ENCODE measurements around the gene UBA7. TPM values are rescaled to one million over a fixed set of nuclear protein-coding genes. Genes with fewer than 3 reads are reported as not detected.
"Not testable (repeated sequence)": the region's sequence is repeated elsewhere in the genome, so short reads cannot be mapped to it uniquely, and the experiment has no call there.

Gene UBA7
- total RNA-seq, 1 donor = 76.7 TPM

- peaks cover 13% of the 10 kb centered on the region for H3K4me1 ChIP-seq (ENCODE audit: insufficient read depth, low read length)
Observed at GRCh38 chr3:49781415-49782199, 32.1 kb downstream of the UBA7 start.

DNA sequence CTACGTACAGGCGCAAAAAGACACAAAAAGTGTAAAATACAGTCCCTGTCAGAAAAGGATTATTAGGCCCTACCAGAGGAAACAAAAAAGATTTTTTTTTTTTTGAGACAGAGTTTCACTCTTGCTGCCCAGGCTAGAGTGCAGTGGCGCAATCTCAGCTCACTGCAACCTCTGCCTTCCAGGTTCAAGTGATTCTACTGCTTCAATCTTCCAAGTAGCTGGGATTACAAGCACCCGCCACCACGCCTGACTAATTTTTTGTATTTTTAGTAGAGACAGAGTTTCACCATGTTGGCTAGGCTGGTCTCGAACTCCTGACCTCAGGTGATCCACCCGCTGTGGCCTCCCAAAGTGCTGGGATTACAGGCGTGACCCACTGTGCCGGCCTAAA, 32.8 kb downstream of the UBA7 start:
- not testable (repeated sequence) for H2AFZ ChIP-seq (ENCODE audit: low read length); H3K9me3 ChIP-seq (ENCODE audit: low read depth, low read length); H3K27me3 ChIP-seq (ENCODE audit: insufficient read depth, low read length); H3K4me2 ChIP-seq (ENCODE audit: insufficient read depth, low read length); H3K4me3 ChIP-seq (ENCODE audit: insufficient read depth, low read length); DNase-seq (ENCODE audit: insufficient read length, low spot score, missing footprints); H3K27ac ChIP-seq (ENCODE audit: low read depth, low read length)
- Histone ChIP-seq H3K79me2 (ENCODE audit: insufficient read depth, low read length) (peaks cover 97% of the 10 kb centered on the region), H3K4me1 (ENCODE audit: insufficient read depth, low read length) (peaks cover 13% of the 10 kb centered on the region), H4K20me1 (ENCODE audit: insufficient read depth, low read length) (peaks cover 38% of the 10 kb centered on the region), H3K36me3 (ENCODE audit: insufficient read depth, low read length) (peaks cover 39% of the 10 kb centered on the region)

More at GRCh38 chr3:49781415-49782199, 32.1 kb downstream of the UBA7 start:
- H4K20me1 ChIP-seq (ENCODE audit: insufficient read depth, low read length) = peaks cover 37% of the 10 kb centered on the region
- H3K27ac ChIP-seq (ENCODE audit: low read depth, low read length) = no peak overlapping the region
- no peaks in the 10 kb centered on the region for H3K9me3 ChIP-seq (ENCODE audit: low read depth, low read length)
- peaks cover 95% of the 10 kb centered on the region for H3K79me2 ChIP-seq (ENCODE audit: insufficient read depth, low read length)
- no peak overlapping the region for H3K4me2 ChIP-seq (ENCODE audit: insufficient read depth, low read length)
- H2AFZ ChIP-seq (ENCODE audit: low read length) = no peak overlapping the region
- H3K27me3 ChIP-seq (ENCODE audit: insufficient read depth, low read length) = no peaks in the 10 kb centered on the region
- peak; percentile 14 for DNase-seq (ENCODE audit: insufficient read length, low spot score, missing footprints)
- H3K4me3 ChIP-seq (ENCODE audit: insufficient read depth, low read length) = no peak overlapping the region
- H3K36me3 ChIP-seq (ENCODE audit: insufficient read depth, low read length) = peaks cover 37% of the 10 kb centered on the region
- TF ChIP-seq, protein P1, sequence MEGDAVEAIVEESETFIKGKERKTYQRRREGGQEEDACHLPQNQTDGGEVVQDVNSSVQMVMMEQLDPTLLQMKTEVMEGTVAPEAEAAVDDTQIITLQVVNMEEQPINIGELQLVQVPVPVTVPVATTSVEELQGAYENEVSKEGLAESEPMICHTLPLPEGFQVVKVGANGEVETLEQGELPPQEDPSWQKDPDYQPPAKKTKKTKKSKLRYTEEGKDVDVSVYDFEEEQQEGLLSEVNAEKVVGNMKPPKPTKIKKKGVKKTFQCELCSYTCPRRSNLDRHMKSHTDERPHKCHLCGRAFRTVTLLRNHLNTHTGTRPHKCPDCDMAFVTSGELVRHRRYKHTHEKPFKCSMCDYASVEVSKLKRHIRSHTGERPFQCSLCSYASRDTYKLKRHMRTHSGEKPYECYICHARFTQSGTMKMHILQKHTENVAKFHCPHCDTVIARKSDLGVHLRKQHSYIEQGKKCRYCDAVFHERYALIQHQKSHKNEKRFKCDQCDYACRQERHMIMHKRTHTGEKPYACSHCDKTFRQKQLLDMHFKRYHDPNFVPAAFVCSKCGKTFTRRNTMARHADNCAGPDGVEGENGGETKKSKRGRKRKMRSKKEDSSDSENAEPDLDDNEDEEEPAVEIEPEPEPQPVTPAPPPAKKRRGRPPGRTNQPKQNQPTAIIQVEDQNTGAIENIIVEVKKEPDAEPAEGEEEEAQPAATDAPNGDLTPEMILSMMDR (IDR thresholded peaks at IDR 0.05; ENCODE audit: extremely low read depth, low read depth, low read length) = no peak

DNA sequence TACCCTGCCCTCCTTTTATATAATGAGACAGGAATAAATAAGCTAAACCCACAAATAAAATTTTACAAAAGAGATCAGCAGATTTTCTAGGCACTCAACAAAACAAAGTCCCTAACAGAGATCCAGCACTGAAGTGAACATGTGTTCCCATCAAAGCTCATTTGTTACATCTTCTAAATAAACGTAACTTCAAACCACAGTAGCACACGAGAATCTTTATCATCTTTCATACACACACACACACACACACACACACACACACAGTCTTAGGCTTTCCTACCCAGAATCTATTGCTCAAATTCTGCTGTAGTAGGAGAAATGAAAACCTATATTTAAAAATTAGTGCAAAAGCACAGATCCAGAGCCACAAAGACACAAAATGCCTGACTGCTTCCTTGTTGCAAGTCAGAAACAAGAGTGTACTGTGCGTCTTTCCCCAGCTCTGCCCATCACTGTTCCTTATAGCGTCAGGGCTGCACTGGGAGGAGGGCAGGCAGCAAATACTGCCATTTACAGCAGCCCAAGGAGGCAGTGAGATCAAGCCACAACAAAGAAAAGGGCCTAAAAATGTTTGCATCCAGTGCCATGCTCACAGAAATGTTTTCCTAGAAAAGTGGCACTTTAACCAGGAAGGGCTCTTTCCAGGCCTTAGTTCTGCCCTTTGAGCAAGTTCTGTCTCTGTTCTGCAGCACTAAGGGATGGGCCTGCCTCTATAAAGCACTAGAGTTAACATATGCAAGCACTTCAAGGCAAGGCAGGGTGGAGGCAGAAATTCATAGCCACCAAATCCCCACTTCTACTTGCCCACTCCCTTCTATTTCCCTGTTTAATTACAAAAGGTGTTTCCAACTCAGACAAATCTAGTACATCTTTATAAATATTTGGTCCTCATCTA, 33.4 kb downstream of the UBA7 start:
- Histone ChIP-seq H3K4me3 (ENCODE audit: insufficient read depth, low read length) (no peak overlapping the region), H3K4me1 (ENCODE audit: insufficient read depth, low read length) (peaks cover 11% of the 10 kb centered on the region), H3K9me3 (ENCODE audit: low read depth, low read length) (no peaks in the 10 kb centered on the region), H3K27me3 (ENCODE audit: insufficient read depth, low read length) (no peaks in the 10 kb centered on the region), H2AFZ (ENCODE audit: low read length) (no peak overlapping the region), H3K27ac (ENCODE audit: low read depth, low read length) (no peak overlapping the region), H3K79me2 (ENCODE audit: insufficient read depth, low read length) (peaks cover 97% of the 10 kb centered on the region), H3K4me2 (ENCODE audit: insufficient read depth, low read length) (no peak overlapping the region), H4K20me1 (ENCODE audit: insufficient read depth, low read length) (peaks cover 40% of the 10 kb centered on the region), H3K36me3 (ENCODE audit: insufficient read depth, low read length) (peaks cover 45% of the 10 kb centered on the region)
- peak; percentile 21 for DNase-seq (ENCODE audit: insufficient read length, low spot score, missing footprints)
- TF ChIP-seq, protein P1 (IDR thresholded peaks at IDR 0.05; ENCODE audit: extremely low read depth, low read depth, low read length) = no peak

- peaks cover 97% of the 10 kb centered on the region for H3K79me2 ChIP-seq (ENCODE audit: insufficient read depth, low read length)
- peaks cover 5% of the 10 kb centered on the region for H3K4me1 ChIP-seq (ENCODE audit: insufficient read depth, low read length)
- no peaks in the 10 kb centered on the region for H3K27me3 ChIP-seq (ENCODE audit: insufficient read depth, low read length)
- no peak overlapping the region for H3K4me3 ChIP-seq (ENCODE audit: insufficient read depth, low read length)
- H3K9me3 ChIP-seq (ENCODE audit: low read depth, low read length) = no peaks in the 10 kb centered on the region
- H3K27ac ChIP-seq (ENCODE audit: low read depth, low read length) = no peak overlapping the region
- TF ChIP-seq, protein P1 (IDR thresholded peaks at IDR 0.05; ENCODE audit: extremely low read depth, low read depth, low read length) = no peak
- DNase-seq (ENCODE audit: insufficient read length, low spot score, missing footprints) = peak; percentile 29
- no peak overlapping the region for H2AFZ ChIP-seq (ENCODE audit: low read length)
- H3K4me2 ChIP-seq (ENCODE audit: insufficient read depth, low read length) = no peak overlapping the region
- peaks cover 48% of the 10 kb centered on the region for H4K20me1 ChIP-seq (ENCODE audit: insufficient read depth, low read length)
- peaks cover 50% of the 10 kb centered on the region for H3K36me3 ChIP-seq (ENCODE audit: insufficient read depth, low read length)
Observed at GRCh38 chr3:49779358-49780079, 34.2 kb downstream of the UBA7 start.

DNA sequence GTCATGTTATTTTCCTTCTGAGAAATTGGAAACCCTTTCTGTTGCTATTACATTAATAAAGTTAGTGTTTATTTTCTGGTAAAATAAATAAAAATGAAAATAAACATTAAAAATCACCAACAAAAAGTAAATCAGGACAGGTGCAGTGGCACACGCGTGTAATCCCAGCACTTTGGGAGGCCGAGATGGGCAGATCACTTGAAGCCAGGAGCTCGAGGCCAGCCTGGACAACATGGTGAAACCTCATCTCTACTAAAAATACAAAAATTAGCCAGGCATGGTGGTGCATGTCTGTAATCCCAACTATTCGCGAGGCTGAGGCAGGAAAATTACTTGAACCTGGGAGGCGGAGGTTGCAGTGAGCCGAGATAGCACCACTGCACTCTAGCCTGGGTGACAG, 37.7 kb downstream of the UBA7 start:
- H3K4me2 ChIP-seq (ENCODE audit: insufficient read depth, low read length); H3K9me3 ChIP-seq (ENCODE audit: low read depth, low read length); H3K4me3 ChIP-seq (ENCODE audit: insufficient read depth, low read length); H3K27me3 ChIP-seq (ENCODE audit: insufficient read depth, low read length); DNase-seq (ENCODE audit: insufficient read length, low spot score, missing footprints); H3K4me1 ChIP-seq (ENCODE audit: insufficient read depth, low read length); H3K27ac ChIP-seq (ENCODE audit: low read depth, low read length); H2AFZ ChIP-seq (ENCODE audit: low read length): not testable (repeated sequence)
- Histone ChIP-seq H3K79me2 (ENCODE audit: insufficient read depth, low read length) (peaks cover 91% of the 10 kb centered on the region), H3K36me3 (ENCODE audit: insufficient read depth, low read length) (peaks cover 35% of the 10 kb centered on the region), H4K20me1 (ENCODE audit: insufficient read depth, low read length) (peaks cover 51% of the 10 kb centered on the region)
